NCI-H82 treated with DMSO at 0.1 percent for 48 hours (cell line): Measurements from ENCODE around the gene LINGO4.

Experiments used
- DNase-seq: peaks from one replicate; lab custom pipeline; 2025; ENCODE audit not compliant: unreplicated experiment; lab: John Stamatoyannopoulos, UW

The LINGO4 gene, protein sequence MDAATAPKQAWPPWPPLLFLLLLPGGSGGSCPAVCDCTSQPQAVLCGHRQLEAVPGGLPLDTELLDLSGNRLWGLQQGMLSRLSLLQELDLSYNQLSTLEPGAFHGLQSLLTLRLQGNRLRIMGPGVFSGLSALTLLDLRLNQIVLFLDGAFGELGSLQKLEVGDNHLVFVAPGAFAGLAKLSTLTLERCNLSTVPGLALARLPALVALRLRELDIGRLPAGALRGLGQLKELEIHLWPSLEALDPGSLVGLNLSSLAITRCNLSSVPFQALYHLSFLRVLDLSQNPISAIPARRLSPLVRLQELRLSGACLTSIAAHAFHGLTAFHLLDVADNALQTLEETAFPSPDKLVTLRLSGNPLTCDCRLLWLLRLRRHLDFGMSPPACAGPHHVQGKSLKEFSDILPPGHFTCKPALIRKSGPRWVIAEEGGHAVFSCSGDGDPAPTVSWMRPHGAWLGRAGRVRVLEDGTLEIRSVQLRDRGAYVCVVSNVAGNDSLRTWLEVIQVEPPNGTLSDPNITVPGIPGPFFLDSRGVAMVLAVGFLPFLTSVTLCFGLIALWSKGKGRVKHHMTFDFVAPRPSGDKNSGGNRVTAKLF

DNA sequence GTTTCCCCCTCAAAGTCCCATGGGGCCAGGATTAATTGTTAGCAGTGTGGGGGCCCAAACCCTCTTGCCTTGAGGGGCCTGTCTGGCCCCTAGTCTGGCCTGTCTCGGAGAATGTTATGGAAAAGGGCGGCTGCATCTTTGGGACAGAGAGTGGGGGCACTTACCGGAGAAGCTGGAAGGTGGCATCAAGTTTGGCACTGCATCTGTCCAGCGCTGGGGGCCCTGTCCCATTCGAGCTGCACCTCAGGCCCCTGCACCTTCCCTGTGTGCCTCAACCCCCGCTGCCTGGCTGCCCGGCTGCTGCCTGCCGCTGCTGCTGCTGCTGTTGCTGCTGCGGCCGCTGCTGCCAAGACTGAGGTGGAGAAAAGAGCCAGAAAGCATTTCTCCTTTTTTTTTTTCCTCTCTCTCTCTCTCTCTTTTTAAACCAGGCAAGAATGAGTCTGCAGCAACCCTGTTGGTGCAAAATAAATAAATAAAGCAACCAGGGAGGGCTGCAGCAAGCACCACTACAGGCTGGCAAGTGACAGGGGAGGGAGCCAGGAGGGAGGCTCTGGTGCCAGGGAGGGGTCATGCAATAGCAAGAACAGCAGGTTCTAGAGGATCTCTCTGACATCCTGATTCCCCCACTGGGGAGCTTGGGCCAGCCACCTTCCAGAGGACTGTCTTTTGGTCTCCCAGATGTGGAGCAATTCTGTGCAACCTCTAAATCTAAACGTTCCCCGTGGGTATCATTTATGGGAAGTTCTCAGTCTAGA lies at the start of gene LINGO4:
LINGO4 (minus strand) TSS at position 354 of the 755 bp plus-strand sequence. CDS start 2,715 bp downstream, outside the sequence.
- DNase-seq, result no peak

DNA sequence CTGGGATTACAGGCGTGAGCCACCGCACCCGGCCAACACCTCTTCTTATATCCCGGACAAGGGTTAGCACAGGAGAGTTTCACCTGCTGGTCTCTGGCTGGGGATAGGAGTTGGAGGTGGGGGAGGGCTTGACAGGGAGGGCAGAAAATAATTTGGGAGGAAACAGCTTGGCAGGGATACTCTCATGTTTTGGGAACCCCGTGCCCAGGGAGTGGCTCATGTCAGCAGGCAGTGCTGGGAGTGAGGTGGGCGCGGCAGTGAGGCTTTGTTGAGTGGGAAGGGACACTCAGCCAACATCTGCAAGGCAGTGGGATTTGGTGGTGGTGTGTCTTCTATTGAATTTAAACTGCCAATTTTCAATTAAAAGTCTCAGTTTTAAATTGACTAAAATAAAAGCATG lies 49.4 kb upstream of the LINGO4 start:
- no peak for DNase-seq

DNA sequence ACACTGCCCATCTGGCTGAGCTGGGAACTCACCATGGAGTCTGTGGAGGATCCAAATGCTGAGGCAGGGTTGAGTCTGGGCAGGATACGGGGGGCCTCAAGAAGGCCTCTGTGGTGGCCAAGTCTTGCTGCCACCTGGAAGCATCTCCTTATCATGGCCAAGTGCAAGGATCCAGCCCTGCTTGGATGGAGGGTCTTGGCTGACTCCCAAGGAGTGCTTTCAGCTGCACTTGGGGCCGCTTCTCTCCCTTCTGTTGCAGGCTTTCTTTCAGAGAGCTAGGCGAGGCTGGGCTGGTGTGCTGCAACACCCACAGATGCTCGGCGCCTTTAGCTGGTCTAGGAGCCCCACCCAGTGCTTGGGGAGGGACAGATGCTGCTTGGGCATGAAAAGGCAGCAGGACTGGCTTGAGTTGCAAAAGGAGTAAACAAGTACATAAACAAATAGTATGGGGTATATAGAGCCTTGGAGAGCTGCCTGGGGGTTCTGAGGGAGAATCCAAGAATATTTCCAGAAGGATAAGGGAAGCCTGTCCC lies 48.3 kb upstream of the LINGO4 start, which contains the start of gene THEM5:
THEM5 (minus strand) TSS at position 302 of the 533 bp plus-strand sequence; CDS start at position 155, 147 bp downstream.
- DNase-seq, result no peak

DNA sequence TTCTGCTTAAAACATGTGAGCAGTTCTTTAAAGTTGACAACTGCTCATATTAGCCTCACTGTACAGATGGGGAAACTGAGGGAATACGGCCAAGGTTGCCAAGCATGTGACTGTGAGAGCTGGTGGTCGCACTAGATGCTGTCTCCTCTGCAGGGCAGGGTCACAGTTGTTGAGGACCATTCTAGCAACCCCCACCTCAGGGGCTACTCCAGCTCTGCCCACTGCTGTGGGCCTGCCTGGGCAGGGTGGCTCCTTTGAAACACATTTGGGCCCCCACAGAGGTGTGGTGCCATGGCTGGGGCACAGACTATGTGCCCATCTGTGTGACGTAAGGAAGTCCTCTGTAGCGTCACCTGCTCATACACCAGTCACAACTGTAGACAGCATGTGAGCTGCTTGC lies 47.5 kb upstream of the LINGO4 start:
- no peak for DNase-seq

DNA sequence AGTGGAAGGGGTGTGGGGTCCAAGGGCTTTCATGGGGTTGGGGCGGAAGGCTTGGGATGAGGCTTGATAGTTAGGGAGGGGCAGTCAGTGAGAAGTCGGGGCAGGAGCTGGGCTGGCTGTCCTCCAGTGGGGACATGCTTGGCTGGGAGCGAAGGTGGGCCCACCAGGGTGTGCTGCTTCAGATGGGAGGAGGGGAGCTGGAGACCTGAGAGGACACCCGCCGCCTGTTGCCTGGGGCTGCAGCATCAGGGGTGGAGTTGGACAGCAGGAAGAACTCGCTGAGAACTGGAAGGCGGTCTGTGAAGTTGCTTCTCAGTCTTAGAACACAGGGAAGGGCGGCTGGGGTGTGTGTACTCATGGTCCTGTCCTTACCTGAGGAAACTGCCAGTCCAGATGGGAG lies 46.7 kb upstream of the LINGO4 start:
- DNase-seq, result no peak

DNA sequence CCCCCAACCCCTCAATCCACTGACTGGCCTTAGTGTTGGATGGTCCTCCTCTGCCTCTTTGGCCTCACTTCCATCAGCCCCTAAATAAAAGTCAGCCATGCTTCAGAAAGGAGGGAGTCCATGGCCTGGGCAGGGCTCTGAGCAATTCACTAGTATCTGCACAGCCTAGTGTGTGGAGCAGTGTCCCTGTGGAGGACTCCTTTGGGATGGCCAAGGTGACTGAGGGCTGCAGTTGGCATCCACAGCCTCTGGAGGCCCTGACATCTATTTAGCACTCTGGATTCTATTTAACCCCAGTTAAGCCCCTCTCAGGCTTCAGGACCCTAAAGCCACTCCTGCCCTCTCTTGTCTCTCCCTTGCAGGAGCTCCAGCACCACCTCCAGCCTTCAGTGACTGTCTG lies 44.7 kb upstream of the LINGO4 start:
- no peak for DNase-seq

DNA sequence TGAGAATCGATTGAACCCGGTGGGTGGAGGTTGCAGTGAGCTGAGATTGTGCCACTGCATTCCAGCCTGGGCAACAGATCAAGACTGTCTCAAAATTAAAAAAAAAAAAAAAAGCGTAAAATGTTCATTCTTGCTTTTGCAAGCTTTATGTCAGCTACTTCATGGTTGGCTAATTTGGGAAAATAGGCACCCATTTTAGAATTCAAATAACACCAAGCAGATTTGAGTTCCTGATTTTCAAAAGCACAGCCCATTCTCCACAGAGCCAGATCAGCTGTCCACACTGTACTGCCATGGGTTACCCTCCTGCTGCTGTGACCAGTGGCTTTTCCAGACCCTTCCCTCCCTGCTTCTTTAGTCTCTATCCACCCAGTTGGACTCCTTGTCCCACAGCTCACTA lies 43.9 kb upstream of the LINGO4 start:
- DNase-seq, result no peak

DNA sequence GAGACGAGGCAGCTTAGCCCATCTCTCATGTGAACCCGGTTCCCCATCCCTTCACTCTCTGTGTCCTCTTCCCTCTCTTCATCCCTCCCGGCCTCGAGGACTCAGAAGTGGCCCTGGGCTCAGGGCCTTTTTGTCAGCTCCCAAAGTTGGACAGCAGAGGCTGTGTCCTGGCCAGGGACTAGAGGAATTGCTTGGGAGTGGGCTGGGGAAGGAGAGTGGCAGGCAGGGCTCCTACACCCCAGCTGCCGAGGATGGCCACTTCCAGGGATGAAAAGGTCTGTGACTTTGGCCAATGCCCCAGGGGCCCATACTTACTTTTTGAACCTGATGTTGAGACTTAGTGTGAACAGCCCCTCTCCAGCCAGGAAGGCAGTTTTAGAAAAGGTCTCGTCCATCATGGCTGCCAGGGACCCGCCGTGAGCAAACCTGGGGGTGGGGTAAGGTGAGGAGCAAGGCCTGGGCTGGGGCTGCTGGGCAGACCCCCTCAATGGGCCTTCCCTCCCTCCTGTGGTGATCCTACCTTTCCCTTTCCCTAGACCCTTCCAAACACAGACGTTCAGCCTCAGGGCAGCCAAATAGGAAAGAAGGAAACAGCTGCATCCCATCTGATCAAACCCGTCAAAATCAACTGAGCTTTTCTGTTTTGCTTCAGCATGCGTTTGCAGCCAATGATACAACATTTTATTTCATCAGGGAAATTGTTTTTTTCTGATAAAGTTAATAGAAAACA lies 42.8 kb upstream of the LINGO4 start:
- no peak for DNase-seq

DNA sequence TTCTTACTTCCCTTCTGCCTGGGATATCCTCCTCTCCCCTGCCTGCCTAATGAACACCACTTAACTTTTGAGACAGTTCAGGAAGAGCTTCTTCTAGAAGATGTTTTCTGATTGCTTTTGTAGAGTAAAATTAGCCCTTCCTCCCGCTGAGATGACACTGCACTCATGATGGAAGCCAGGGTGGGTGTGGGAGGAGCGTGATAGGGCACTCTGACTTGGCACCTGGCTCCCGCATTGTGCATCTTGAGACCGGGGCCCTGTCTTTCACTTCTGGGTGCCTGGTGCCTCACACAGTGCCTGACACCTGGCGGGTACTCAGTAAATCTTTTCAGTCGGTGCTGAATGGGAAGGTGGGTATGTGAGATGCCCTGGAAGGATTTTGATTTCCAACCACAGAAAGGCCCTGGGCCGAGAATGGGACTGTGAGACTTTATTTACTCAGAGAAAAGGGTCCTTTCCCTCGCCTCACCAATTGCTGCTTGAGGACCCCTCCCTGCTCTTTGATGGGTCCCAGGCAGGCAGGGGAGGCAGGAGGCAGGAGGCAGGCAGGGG lies 41.5 kb upstream of the LINGO4 start:
- no peak for DNase-seq

DNA sequence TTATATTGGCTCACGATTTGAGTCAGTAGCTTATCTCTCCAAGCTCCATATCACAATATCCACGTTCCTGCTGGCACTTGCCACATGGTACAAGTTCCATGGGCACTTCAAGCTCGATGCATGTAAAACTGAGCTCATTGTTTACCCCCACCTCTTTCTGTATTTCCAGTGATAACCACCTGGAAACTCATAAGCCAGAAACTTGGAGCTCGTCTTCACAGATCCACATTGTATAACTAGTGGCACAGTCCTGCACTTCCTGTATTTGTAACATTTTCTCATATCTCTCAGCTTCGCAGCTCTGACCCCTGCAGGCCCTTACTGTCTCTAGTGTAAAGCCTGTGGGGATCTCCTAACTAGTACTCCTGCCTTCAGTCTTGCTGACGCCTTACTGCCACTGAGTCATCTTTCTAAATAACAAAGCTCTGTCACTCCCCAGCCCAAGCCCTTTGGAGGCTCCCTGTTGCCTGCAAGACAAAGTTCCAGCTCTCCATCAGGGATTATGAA lies 40.9 kb upstream of the LINGO4 start:
- no peak for DNase-seq

DNA sequence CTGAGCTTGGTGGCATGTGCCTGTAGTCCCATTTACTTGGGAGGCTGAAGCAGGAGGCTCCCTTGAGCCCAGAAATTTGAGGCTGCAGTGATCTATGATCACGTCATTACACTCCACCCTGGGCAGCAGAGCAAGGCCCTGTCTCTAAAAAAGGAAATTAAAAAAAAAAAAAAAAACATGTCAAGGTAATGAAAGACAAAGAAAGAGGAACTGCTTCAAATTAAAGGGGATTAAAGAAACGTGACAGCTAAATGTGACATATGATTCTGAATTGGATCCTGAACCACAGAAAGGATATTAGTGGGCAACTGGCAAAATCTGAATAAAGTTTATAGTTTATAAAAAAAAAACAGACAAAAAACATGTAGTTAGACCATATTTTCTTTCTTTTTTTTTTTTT lies 38.2 kb upstream of the LINGO4 start:
- DNase-seq, result no peak

DNA sequence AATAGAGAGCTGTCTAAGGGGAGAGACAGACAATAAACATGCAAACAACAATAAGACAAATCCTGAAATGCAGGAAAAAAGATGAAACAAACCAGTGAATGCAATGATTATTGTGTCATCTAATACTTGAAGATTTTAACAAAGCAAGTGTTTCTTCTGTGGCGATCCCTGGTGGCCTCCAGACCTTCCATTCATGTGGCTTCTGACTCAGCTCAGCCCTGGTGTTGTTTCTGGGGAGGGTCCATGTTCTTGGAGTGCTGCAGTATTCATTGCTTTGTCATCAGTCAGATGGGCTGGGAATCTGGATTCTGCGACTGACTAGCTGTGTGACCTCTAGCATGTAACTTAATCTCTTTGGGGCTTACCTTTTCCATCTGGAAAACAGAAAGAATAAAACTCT lies 35.9 kb upstream of the LINGO4 start:
- DNase-seq, result no peak

DNA sequence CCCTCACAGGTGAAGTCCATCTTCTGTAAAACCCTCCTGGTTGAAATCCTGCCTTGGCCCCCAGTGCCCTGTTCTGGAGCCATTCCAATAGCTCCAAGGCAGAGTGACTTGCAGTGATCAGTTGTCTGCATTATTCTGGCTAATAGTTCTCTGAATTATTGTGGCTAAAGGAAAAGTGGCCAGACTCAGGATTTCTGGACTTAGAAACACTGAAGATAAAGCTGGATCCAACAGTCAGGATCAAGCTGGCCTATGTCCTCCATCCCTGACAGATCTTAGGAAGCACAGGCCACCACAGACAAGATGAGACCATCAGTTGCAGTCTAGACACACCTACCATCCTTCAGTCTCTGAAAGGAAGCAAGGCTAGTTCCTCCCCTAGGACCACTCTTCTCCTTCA lies 35.2 kb upstream of the LINGO4 start:
- DNase-seq, result no peak

DNA sequence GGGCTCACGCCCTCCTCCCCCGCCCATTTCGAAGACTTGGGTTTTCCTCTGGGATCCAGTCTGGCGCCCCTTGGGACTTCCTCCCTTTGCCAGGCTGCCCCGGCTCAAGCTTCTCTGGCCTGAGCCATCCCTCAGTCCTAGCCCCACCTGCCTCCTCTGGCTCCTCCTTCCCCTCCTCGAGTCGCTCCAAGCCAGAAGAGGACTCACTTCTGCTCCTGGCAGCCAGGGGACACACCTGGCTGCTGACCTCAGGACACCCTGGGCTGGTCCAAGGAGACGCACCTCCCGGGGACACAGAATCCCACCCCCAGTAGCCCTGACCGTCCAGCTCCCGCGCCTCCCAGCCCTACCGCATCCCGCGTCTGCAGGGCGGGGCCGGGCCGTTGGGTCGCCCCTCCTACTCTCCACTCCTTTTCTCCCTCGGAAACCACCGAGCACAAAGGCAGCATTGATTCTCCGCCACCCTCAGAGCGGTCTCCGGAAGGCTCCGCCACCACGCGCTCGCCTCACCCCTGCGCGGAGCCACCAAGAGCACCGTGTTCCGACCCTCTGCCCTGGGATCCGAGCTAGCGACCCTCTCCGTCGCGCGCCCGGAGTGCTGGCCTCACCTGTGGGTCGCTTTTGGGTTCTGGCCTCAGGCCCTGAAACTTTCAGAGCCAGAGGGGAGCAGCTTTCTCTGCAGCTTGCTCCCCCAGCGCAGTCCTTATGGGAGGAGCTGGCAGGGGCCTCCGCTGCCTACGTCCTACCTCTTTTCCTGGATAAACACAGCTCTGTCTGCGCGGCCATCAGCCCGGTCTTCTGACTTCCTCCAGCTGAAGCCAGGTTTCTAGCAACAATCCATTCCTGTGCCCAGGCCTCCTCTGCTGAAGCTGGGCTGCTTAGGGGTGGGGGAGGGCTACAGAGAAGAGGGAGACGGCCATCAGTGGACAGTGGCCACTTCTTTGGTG lies 34.5 kb upstream of the LINGO4 start, which contains the start of gene C2CD4D:
C2CD4D (minus strand) TSS at position 364 of the 947 bp plus-strand sequence. CDS start 831 bp downstream, outside the sequence.
- no peak for DNase-seq

DNA sequence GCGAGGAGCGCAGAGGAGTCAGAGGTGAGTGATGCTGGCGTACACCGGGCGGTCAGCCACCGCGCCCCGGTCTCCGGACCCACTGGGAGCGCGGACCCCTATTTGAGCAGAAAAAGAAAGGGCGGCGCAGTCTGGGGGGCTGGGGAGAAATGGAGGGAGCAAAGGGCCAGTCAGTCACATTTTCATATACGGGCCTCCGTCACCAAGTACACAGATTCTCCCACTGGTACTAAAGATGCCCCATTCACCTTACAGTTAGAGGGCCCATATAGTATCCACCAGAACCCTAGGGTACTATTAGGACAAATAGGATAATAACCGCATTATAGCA lies 33.8 kb upstream of the LINGO4 start:
- no peak for DNase-seq

DNA sequence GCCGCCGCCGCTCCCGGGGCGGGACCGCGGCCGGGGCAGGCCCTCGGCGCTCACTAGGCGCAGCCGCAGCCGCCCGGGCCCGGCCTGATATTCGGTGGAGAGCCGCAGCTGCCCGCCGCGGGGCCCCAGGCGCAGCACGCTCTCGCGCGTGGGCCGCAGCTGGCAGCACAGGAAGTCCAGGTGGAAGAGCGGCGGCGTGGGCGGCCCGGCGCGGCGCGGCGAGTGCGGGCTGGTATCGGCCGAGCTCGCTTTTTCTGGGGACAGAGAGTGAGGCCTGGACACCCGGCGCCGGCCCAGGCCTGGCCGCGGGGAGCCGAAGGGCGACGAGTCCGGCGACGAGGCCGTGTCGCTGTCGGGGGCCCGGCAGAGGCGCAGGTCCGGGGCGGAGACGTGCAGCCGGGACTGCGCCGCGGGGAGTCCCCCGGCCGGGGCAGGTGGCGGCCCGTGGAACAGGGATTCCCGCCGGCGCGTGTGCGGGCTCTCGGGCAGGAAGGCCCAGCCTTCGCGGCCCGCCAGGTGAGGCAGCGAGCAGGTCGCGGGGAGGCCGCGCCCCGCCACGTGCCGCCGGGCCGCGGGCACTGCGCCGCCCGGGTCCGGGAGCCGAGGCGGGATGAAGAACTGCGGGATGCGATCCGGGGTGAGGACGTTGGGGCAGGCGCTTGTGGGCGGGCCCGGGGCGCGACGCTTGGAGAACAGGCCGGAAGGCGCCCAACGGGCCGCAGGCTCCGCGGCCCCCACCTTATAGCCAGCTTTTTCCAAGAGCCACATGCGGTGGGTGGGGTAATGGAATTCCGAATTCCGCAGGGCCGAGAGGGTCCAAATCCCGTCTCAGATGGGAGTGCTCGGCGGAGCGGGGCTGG lies 33.2 kb upstream of the LINGO4 start:
- DNase-seq, result no peak

DNA sequence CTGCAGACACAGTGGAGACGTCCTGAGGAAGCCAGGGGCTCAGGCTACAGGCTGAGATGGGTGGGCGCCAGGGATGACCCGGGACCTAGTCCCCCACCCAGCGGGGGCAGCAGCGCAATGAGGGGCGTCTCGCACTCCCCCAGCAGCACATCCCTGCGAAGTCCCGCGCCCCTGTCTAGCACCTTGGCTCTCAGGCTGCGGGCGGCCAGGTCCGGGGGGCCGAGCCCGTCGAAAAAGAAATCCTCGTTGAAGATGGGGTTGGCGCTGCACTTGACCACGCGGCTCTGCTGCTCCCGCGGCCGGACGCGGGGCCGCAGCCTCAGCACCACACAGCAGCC lies 32.6 kb upstream of the LINGO4 start:
- DNase-seq, result no peak

DNA sequence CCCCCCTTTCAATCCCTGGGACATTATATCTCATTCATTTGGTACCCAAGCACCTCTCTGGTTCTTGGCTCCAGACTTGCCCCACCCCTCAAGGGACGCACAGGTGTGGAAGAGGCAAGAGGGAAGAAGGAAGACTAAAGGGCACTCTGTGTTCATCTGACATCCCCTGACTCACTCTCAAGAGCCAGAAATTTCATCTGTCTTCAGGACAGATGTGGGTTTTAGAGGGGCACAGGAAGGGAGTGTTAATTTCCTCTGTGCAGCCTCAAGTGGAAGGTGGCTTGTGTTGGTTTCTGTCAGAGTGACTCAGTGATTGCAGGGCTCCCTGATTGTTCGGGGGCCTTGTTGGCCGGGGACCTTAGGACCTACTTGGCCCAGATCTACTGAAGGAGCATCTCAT lies 32.0 kb upstream of the LINGO4 start:
- no peak for DNase-seq

DNA sequence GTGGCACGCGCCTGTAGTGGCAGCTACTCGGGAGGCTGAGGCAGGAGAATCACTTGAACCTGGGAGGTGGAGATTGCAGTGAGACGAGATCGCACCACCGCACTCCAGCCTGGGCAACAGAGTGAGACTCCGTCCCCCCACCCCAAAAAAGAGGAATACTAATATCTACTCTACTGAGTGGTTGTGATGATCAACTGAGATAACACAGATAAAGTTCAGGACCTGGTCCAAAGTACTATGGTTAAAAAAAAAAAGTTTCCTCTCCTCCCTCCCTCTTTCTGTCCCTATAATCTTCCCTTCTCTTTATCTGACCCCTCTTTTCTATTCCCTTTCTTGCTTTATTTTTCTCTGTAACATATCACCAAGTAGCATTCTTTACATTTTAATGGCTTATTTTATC lies 30.4 kb upstream of the LINGO4 start:
- DNase-seq, result no peak
